Endodermal cell (in vitro differentiated cells): Measurements from ENCODE around the gene FLNC. TPM values are rescaled to one million over a fixed set of nuclear protein-coding genes. Genes with fewer than 3 reads are reported as not detected.

Experiments used
- DNase-seq: peaks from one replicate; pipeline ENCODE4 v3.0.0-alpha.2; 2017
- H3K27ac ChIP-seq: 2 replicates; pipeline ENCODE4 v1.5.1; 2013; ENCODE audit warnings: mild to moderate bottlenecking, low read depth, low read length, moderate library complexity
- H3K27me3 ChIP-seq: 2 replicates; pipeline ENCODE4 v1.6.1; 2013; ENCODE audit warnings: mild to moderate bottlenecking, low read length, moderate library complexity; ENCODE audit not compliant: insufficient read depth, control insufficient read depth, poor library complexity, severe bottlenecking
- H3K36me3 ChIP-seq: 2 replicates; pipeline ENCODE4 v1.7.0; 2013; ENCODE audit warnings: mild to moderate bottlenecking, low read length, moderate library complexity; ENCODE audit not compliant: control insufficient read depth, insufficient read depth
- H3K4me1 ChIP-seq: one replicate; pipeline ENCODE4 v1.7.0; 2013; ENCODE audit warnings: low read length; ENCODE audit not compliant: control insufficient read depth, insufficient read depth
- H3K4me3 ChIP-seq: 2 replicates; pipeline ENCODE4 v1.5.1; 2013; ENCODE audit warnings: mild to moderate bottlenecking, low read length, moderate library complexity
- H3K9ac ChIP-seq: 2 replicates; pipeline ENCODE4 v1.6.1; 2013; ENCODE audit warnings: mild to moderate bottlenecking, low read length, moderate library complexity; ENCODE audit not compliant: poor library complexity, severe bottlenecking; ENCODE audit errors: extremely low read depth
- H3K9me3 ChIP-seq: 2 replicates; pipeline ENCODE4 v1.6.1; 2013; ENCODE audit warnings: mild to moderate bottlenecking, low read length, moderate library complexity; ENCODE audit not compliant: control insufficient read depth
- H3K27ac Mint-ChIP-seq: 2 replicates; pipeline ENCODE4 v1.8.0; 2020; ENCODE audit warnings: mixed read lengths
- H3K27me3 Mint-ChIP-seq: 2 replicates; pipeline ENCODE4 v1.8.0; 2021; ENCODE audit warnings: mild to moderate bottlenecking, mixed read lengths; ENCODE audit not compliant: insufficient read depth
- H3K36me3 Mint-ChIP-seq: 2 replicates; pipeline ENCODE4 v1.8.0; 2020; ENCODE audit warnings: low read depth, mixed read lengths
- H3K4me1 Mint-ChIP-seq: 2 replicates; pipeline ENCODE4 v1.8.0; 2020; ENCODE audit warnings: mixed read lengths
- H3K4me3 Mint-ChIP-seq: 2 replicates; pipeline ENCODE4 v1.8.0; 2020; ENCODE audit warnings: mild to moderate bottlenecking, moderate library complexity, mixed read lengths
- H3K9me3 Mint-ChIP-seq: 2 replicates; pipeline ENCODE4 v1.8.0; 2020; ENCODE audit warnings: mild to moderate bottlenecking, mixed read lengths
- CTCF ChIP-seq: fragments of 200-600 bp; sonication (generic); conservative IDR thresholded peaks from 2 replicates; pipeline ENCODE4 v1.5.0; 2021; ENCODE audit warnings: antibody characterized with exemption, mild to moderate bottlenecking
- whole genome bisulfite sequencing, 2 experiments: methylation state at CpG; one replicate each; pipeline versions ENCODE4 v1.1.5 to v1.1.7; 2013; ENCODE audit warnings: missing lambda C conversion rate in 2 of 2, mixed read lengths in 1 of 2; ENCODE audit not compliant: insufficient coverage in 1 of 2, insufficient read length in 1 of 2; 5-methylcytosine and 5-hydroxymethylcytosine counted together
- total RNA-seq, 2 donors: library from RNA; stranded (reverse); fragmentation: NEBNext Ultra II Directional in 1 of 2; extraction: Animal tissue kit (Norgen Biotek cat#: 25700) in 1 of 2; gene quantifications; 2 replicates in 1 of 2; 3 replicates in 1 of 2; pipeline ENCODE4 v1.2.1, GENCODE V29; 2021

Gene FLNC
- total RNA-seq, 2 donors from 2014 or later, result 6.6 to 11.5 TPM

GRCh38 chr7:128837521-128837921 lies 7.3 kb downstream of the FLNC start:
- Mint-ChIP-seq H3K4me3 (no peak overlapping the region), H3K27ac (no peak overlapping the region), H3K4me1 (peaks cover 8% of the 10 kb centered on the region), H3K9me3 (no peaks in the 10 kb centered on the region), H3K27me3 (no peaks in the 10 kb centered on the region), H3K36me3 (peaks cover 1% of the 10 kb centered on the region)
- Histone ChIP-seq H3K9ac (no peak overlapping the region), H3K27me3 (no peaks in the 10 kb centered on the region), H3K4me3 (no peak overlapping the region), H3K9me3 (no peaks in the 10 kb centered on the region), H3K27ac (no peak overlapping the region), H3K36me3 (peaks cover 19% of the 10 kb centered on the region), H3K4me1 (peaks cover 7% of the 10 kb centered on the region)
- no peak for DNase-seq
- WGBS, 2 experiments, result 94 to 98% methylated on average over 15 to 16 of the region's 16 CpGs
- no peak for TF ChIP-seq CTCF

DNA sequence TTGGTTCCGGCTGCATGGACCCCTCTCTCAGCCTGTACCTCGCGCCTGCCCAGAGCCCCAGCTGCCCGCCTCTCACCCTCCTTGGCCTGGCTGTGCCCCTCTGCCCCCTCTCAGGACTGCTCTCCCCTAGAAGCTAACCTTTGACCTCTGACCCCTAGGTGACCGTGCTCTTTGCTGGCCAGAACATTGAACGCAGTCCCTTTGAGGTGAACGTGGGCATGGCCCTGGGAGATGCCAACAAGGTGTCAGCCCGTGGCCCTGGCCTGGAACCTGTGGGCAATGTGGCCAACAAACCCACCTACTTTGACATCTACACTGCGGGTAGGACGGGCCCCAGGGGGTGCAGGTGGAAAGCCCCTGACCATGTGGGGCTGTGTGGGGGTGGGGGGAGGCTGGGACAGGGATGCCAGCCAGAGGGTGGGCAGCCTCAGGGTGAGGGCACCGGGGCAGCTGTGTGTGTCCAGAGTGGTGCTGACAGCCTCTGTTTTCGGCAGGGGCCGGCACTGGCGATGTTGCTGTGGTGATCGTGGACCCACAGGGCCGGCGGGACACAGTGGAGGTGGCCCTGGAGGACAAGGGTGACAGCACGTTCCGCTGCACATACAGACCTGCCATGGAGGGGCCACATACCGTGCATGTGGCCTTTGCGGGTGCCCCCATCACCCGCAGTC lies 8.0 kb downstream of the FLNC start:
- no peak overlapping the region for H3K4me3 Mint-ChIP-seq
- no peak overlapping the region for H3K27ac ChIP-seq
- DNase-seq, result no peak
- no peaks in the 10 kb centered on the region for H3K9me3 Mint-ChIP-seq
- no peaks in the 10 kb centered on the region for H3K27me3 Mint-ChIP-seq
- H3K4me1 ChIP-seq, result no peaks in the 10 kb centered on the region
- H3K4me3 ChIP-seq, result no peak overlapping the region
- peaks cover 22% of the 10 kb centered on the region for H3K36me3 ChIP-seq
- H3K36me3 Mint-ChIP-seq, result peaks cover 1% of the 10 kb centered on the region
- no peak overlapping the region for H3K9ac ChIP-seq
- H3K27me3 ChIP-seq, result no peaks in the 10 kb centered on the region
- H3K4me1 Mint-ChIP-seq, result peaks cover 6% of the 10 kb centered on the region
- no peaks in the 10 kb centered on the region for H3K9me3 ChIP-seq
- no peak for TF ChIP-seq CTCF
- H3K27ac Mint-ChIP-seq, result no peak overlapping the region
- 94% methylated on average over 16 to 22 of the region's 22 CpGs for WGBS, 2 experiments

GRCh38 chr7:128838981-128839731 lies 8.9 kb downstream of the FLNC start:
- Histone ChIP-seq H3K9ac (no peak overlapping the region), H3K4me1 (no peaks in the 10 kb centered on the region), H3K36me3 (peaks cover 23% of the 10 kb centered on the region), H3K9me3 (no peaks in the 10 kb centered on the region), H3K27ac (no peak overlapping the region), H3K4me3 (no peak overlapping the region), H3K27me3 (no peaks in the 10 kb centered on the region)
- Mint-ChIP-seq H3K4me3 (no peak overlapping the region), H3K36me3 (peaks cover 1% of the 10 kb centered on the region), H3K9me3 (no peaks in the 10 kb centered on the region), H3K27me3 (no peaks in the 10 kb centered on the region), H3K4me1 (no peaks in the 10 kb centered on the region), H3K27ac (no peak overlapping the region)
- DNase-seq, result no peak
- WGBS, 2 experiments, result 94 to 98% methylated on average over 15 to 17 of the region's 17 CpGs
- no peak for TF ChIP-seq CTCF
